Neural progenitor cell (in vitro differentiated cells): ENCODE data around the gene BIRC6. TPM values are rescaled to one million over a fixed set of nuclear protein-coding genes. Genes with fewer than 3 reads are reported as not detected.

ENCODE experiments used
- DNase-seq: peaks from one replicate; pipeline ENCODE4 v3.0.0-alpha.2; 2016; ENCODE audit warnings: low spot score
- H2AFZ ChIP-seq: fragments of 200-600 bp; sonication (generic); replicated peaks from 2 replicates; pipeline ENCODE4 v1.6.1; 2016; ENCODE audit warnings: antibody characterized with exemption
- H3F3A ChIP-seq: fragments of 200-600 bp; sonication (generic); 2 replicates; pipeline ENCODE4 v1.6.1; 2016; ENCODE audit warnings: antibody characterized with exemption, low read depth
- H3K27ac ChIP-seq: fragments of 200-600 bp; sonication (generic); 2 replicates; pipeline ENCODE4 v1.5.1; 2016; ENCODE audit warnings: mild to moderate bottlenecking
- H3K27me3 ChIP-seq: fragments of 200-600 bp; sonication (generic); 2 replicates; pipeline ENCODE4 v1.6.1; 2016; ENCODE audit warnings: mild to moderate bottlenecking, moderate library complexity
- H3K36me3 ChIP-seq: fragments of 200-600 bp; sonication (generic); 2 replicates; pipeline ENCODE4 v1.5.1; 2016
- H3K4me1 ChIP-seq: fragments of 200-600 bp; sonication (generic); 2 replicates; pipeline ENCODE4 v1.6.1; 2016; ENCODE audit warnings: mixed run types
- H3K4me2 ChIP-seq: fragments of 200-600 bp; sonication (generic); 2 replicates; pipeline ENCODE4 v1.6.1; 2016
- H3K4me3 ChIP-seq: fragments of 200-600 bp; sonication (generic); 2 replicates; pipeline ENCODE4 v1.5.1; 2016
- H3K79me2 ChIP-seq: fragments of 200-600 bp; sonication (generic); 2 replicates; pipeline ENCODE4 v1.6.1; 2016; ENCODE audit warnings: low read depth
- H3K9ac ChIP-seq: fragments of 200-600 bp; sonication (generic); 2 replicates; pipeline ENCODE4 v1.6.1; 2016
- H3K9me3 ChIP-seq: fragments of 200-600 bp; sonication (generic); 2 replicates; pipeline ENCODE4 v1.5.1; 2016; ENCODE audit warnings: low read depth
- H4K20me1 ChIP-seq: fragments of 200-600 bp; sonication (generic); 2 replicates; pipeline ENCODE4 v1.6.1; 2016; ENCODE audit warnings: low read depth
- H3K27ac Mint-ChIP-seq: 3 replicates; pipeline ENCODE4 v1.8.0; 2021; ENCODE audit warnings: mixed read lengths
- H3K27me3 Mint-ChIP-seq: 2 replicates; pipeline ENCODE4 v1.8.0; 2022; ENCODE audit warnings: low read depth, mild to moderate bottlenecking, inconsistent platforms, moderate library complexity, mixed read lengths; ENCODE audit not compliant: insufficient read depth
- H3K36me3 Mint-ChIP-seq: 3 replicates; pipeline ENCODE4 v1.8.0; 2021; ENCODE audit warnings: mixed read lengths
- H3K4me1 Mint-ChIP-seq: 3 replicates; pipeline ENCODE4 v1.8.0; 2021; ENCODE audit warnings: mixed read lengths
- H3K4me3 Mint-ChIP-seq: 3 replicates; pipeline ENCODE4 v1.8.0; 2021; ENCODE audit warnings: mild to moderate bottlenecking, moderate library complexity, mixed read lengths
- H3K9me3 Mint-ChIP-seq: 3 replicates; pipeline ENCODE4 v1.8.0; 2020; ENCODE audit warnings: mixed read lengths
- EZH2 ChIP-seq: fragments of 200-600 bp; sonication (generic); IDR thresholded peaks from 2 replicates; pipeline ENCODE4 v1.6.1; 2017; ENCODE audit warnings: antibody characterized with exemption, mild to moderate bottlenecking, moderate library complexity
- EZH2phosphoT487 ChIP-seq: fragments of 200-600 bp; sonication (generic); IDR thresholded peaks from 2 replicates; pipeline ENCODE4 v1.6.1; 2017; ENCODE audit warnings: antibody characterized with exemption
- total RNA-seq: library from RNA; depleted of rRNA; stranded (reverse); fragments of >200 nt; gene quantifications from 2 replicates; pipeline ENCODE4 v1.2.3, GENCODE V29; 2015; ENCODE audit warnings: low replicate concordance
- TF ChIP-seq, protein P1 (sequence below): fragments of 200-600 bp; sonication (generic); IDR thresholded peaks from 2 replicates; pipeline ENCODE4 v1.5.1; 2017; ENCODE audit warnings: antibody characterized with exemption, mild to moderate bottlenecking

The BIRC6 gene
- total RNA-seq, 1 donor from 2014 or later, result 105 TPM

- H3K79me2 ChIP-seq, result no peaks in the 10 kb centered on the region
- no peaks in the 10 kb centered on the region for H3K27me3 Mint-ChIP-seq
- no peaks in the 10 kb centered on the region for H3K9me3 Mint-ChIP-seq
- H3K4me2 ChIP-seq, result no peak overlapping the region
- no peak overlapping the region for H3K9ac ChIP-seq
- no peak for DNase-seq
- H3K9me3 ChIP-seq, result no peaks in the 10 kb centered on the region
- no peaks in the 10 kb centered on the region for H3F3A ChIP-seq
- H3K4me1 ChIP-seq, result no peaks in the 10 kb centered on the region
- H3K27me3 ChIP-seq, result no peaks in the 10 kb centered on the region
- TF ChIP-seq EZH2 (no peak), EZH2phosphoT487 (no peak)
- TF ChIP-seq, protein P1, sequence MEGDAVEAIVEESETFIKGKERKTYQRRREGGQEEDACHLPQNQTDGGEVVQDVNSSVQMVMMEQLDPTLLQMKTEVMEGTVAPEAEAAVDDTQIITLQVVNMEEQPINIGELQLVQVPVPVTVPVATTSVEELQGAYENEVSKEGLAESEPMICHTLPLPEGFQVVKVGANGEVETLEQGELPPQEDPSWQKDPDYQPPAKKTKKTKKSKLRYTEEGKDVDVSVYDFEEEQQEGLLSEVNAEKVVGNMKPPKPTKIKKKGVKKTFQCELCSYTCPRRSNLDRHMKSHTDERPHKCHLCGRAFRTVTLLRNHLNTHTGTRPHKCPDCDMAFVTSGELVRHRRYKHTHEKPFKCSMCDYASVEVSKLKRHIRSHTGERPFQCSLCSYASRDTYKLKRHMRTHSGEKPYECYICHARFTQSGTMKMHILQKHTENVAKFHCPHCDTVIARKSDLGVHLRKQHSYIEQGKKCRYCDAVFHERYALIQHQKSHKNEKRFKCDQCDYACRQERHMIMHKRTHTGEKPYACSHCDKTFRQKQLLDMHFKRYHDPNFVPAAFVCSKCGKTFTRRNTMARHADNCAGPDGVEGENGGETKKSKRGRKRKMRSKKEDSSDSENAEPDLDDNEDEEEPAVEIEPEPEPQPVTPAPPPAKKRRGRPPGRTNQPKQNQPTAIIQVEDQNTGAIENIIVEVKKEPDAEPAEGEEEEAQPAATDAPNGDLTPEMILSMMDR, result no peak
- H3K36me3 ChIP-seq, result no peaks in the 10 kb centered on the region
- H2AFZ ChIP-seq, result no peak overlapping the region
- no peaks in the 10 kb centered on the region for H3K4me1 Mint-ChIP-seq
- H3K4me3 ChIP-seq, result no peak overlapping the region
- peaks cover 38% of the 10 kb centered on the region for H3K36me3 Mint-ChIP-seq
- H3K27ac Mint-ChIP-seq, result no peak overlapping the region
- H3K27ac ChIP-seq, result no peak overlapping the region
- no peaks in the 10 kb centered on the region for H4K20me1 ChIP-seq
- no peak overlapping the region for H3K4me3 Mint-ChIP-seq
These were observed 125.6 kb downstream of the BIRC6 start for GRCh38 chr2:32482471-32482870.

DNA sequence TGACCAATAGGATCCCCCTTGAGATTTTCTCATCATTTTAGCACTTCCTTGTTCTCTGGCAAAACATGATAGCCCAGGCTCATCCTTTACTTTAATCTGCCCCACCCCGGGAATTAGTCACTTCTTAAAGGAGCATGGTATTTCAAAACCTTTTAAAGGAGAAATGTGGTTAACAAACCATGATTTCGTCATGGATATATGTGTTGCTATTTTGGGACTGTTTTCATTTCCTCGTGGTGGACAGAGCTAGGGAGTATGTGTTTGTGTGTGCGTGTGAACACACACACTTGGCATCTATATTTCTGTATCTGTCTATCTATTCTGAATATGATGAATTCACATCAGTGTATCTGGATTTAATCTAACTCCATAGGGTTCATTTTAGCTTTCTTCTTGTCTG lies 128.1 kb downstream of the BIRC6 start:
- Histone ChIP-seq H3K9me3 (no peaks in the 10 kb centered on the region), H3K4me3 (no peak overlapping the region), H3K27ac (no peak overlapping the region), H3K79me2 (no peaks in the 10 kb centered on the region), H3K27me3 (no peaks in the 10 kb centered on the region), H2AFZ (no peak overlapping the region), H3K4me1 (no peaks in the 10 kb centered on the region), H3K36me3 (no peaks in the 10 kb centered on the region), H3K4me2 (no peak overlapping the region), H3F3A (no peaks in the 10 kb centered on the region), H3K9ac (no peak overlapping the region), H4K20me1 (no peaks in the 10 kb centered on the region)
- H3K27me3 Mint-ChIP-seq, result no peaks in the 10 kb centered on the region
- TF ChIP-seq EZH2, result no peak
- no peak for TF ChIP-seq EZH2phosphoT487
- TF ChIP-seq, protein P1, result no peak
- H3K4me1 Mint-ChIP-seq, result no peaks in the 10 kb centered on the region
- H3K9me3 Mint-ChIP-seq, result no peaks in the 10 kb centered on the region
- no peak overlapping the region for H3K4me3 Mint-ChIP-seq
- DNase-seq, result no peak
- H3K27ac Mint-ChIP-seq, result no peak overlapping the region
- peaks cover 35% of the 10 kb centered on the region for H3K36me3 Mint-ChIP-seq

DNA sequence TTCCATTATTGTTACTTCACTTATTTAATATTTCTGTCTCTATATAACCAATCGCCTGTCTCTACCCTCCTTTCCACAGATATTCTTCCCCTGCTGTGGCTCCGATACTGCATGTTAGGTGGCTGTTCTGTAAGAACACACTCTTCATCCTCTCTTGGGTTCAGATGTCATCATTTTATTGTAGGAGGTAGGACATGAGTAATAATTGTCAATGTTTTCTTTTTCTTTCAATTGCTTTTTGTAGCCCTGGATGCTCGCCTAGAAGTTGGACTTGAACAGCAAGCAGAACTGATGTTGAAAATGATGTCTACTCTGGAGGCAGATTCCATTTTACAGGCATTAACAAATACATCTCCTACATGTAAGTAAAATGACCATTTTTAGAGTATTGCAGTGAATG lies 128.6 kb downstream of the BIRC6 start:
- H3K27me3 Mint-ChIP-seq, result no peaks in the 10 kb centered on the region
- H3K4me3 ChIP-seq, result no peak overlapping the region
- H3K36me3 Mint-ChIP-seq, result peaks cover 30% of the 10 kb centered on the region
- H3K9me3 Mint-ChIP-seq, result no peaks in the 10 kb centered on the region
- H3K27me3 ChIP-seq, result no peaks in the 10 kb centered on the region
- H3K27ac Mint-ChIP-seq, result no peak overlapping the region
- no peak overlapping the region for H3K9ac ChIP-seq
- H3K4me3 Mint-ChIP-seq, result no peak overlapping the region
- DNase-seq, result no peak
- H3K4me2 ChIP-seq, result no peak overlapping the region
- no peaks in the 10 kb centered on the region for H3K4me1 ChIP-seq
- TF ChIP-seq EZH2, result no peak
- TF ChIP-seq, protein P1, result no peak
- no peak for TF ChIP-seq EZH2phosphoT487
- no peaks in the 10 kb centered on the region for H4K20me1 ChIP-seq
- no peaks in the 10 kb centered on the region for H3F3A ChIP-seq
- H3K27ac ChIP-seq, result no peak overlapping the region
- H3K79me2 ChIP-seq, result no peaks in the 10 kb centered on the region
- no peaks in the 10 kb centered on the region for H3K36me3 ChIP-seq
- no peaks in the 10 kb centered on the region for H3K9me3 ChIP-seq
- H2AFZ ChIP-seq, result no peak overlapping the region
- no peaks in the 10 kb centered on the region for H3K4me1 Mint-ChIP-seq

DNA sequence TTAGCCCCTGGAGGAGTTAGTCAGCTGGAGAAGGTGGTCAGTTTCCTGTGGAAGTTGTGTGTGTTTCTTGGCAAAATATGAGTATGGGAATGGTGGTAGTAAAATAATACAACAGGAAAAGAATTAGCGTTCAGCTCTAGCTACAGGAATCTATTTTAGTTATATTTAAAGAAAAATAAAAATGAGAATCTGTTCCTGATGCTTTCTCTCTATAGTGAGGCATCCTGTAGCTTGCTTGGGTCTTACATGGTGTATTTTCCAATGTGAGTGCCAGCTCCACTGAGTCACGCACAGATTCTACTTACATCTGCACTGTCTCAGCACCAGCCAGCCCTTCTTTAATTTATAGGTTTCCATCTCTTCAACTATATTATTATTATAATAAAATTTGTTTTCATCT lies 132.2 kb downstream of the BIRC6 start:
- Histone ChIP-seq H3K36me3 (peaks cover 9% of the 10 kb centered on the region), H2AFZ (no peak overlapping the region), H3K27ac (no peak overlapping the region), H3F3A (no peaks in the 10 kb centered on the region), H3K4me2 (no peak overlapping the region), H3K79me2 (no peaks in the 10 kb centered on the region), H3K27me3 (no peaks in the 10 kb centered on the region), H3K9me3 (no peaks in the 10 kb centered on the region), H3K4me3 (no peak overlapping the region), H3K4me1 (no peaks in the 10 kb centered on the region), H4K20me1 (no peaks in the 10 kb centered on the region), H3K9ac (no peak overlapping the region)
- no peaks in the 10 kb centered on the region for H3K27me3 Mint-ChIP-seq
- no peak overlapping the region for H3K27ac Mint-ChIP-seq
- no peak for DNase-seq
- no peak overlapping the region for H3K4me3 Mint-ChIP-seq
- no peaks in the 10 kb centered on the region for H3K9me3 Mint-ChIP-seq
- peaks cover 21% of the 10 kb centered on the region for H3K36me3 Mint-ChIP-seq
- TF ChIP-seq, protein P1, result no peak
- TF ChIP-seq EZH2phosphoT487, result no peak
- no peak for TF ChIP-seq EZH2
- H3K4me1 Mint-ChIP-seq, result no peaks in the 10 kb centered on the region
